RWPE1 (cell line): Measurements from ENCODE around the gene PDE4B.

Source experiments
- CTCF ChIA-PET: fragments of 350-600 bp; sonication (Branson Sonifier 250); formaldehyde crosslinking; extraction: SDS; loops from one replicate; lab custom pipeline; 2021; lab: Yijun Ruan, JAX
- POLR2A ChIA-PET: fragments of 400-600 bp; formaldehyde crosslinking; extraction: SDS; loops from one replicate; lab custom pipeline; 2020; ENCODE audit warnings: antibody characterized with exemption; ENCODE audit not compliant: low non-redundant PET; lab: Yijun Ruan, JAX
- DNase-seq: peaks from one replicate; pipeline ENCODE4 v3.0.0; 2012; ENCODE audit warnings: low spot score
- H3K27ac ChIP-seq: fragments of 450-650 bp; 2 replicates; pipeline ENCODE4 v1.5.1; 2017
- TF ChIP-seq, protein P1 (sequence below): fragments of 450-650 bp; conservative IDR thresholded peaks from 2 replicates; pipeline ENCODE4 v1.5.1; 2017; ENCODE audit warnings: low read depth, mild to moderate bottlenecking

The PDE4B gene

DNA sequence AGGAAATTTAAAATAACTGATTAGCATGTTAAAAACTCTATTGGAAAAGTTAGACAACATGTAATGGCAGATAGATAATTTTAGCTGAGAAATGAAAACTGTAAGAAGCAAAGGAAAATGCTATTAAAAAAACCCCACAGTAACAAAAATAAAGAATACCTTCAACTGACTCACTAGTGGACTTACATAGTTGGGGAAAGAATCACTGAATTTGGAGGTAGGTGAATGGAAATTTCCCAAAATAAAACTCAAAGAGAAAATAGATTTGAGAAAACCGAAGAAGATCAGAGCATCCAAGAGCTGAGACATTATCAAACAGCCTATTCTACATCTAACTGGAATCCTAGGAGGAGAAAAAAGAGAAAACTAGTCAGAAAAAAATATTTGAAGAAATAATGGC lies 34.7 kb downstream of the PDE4B start:
- TF ChIP-seq, protein P1, sequence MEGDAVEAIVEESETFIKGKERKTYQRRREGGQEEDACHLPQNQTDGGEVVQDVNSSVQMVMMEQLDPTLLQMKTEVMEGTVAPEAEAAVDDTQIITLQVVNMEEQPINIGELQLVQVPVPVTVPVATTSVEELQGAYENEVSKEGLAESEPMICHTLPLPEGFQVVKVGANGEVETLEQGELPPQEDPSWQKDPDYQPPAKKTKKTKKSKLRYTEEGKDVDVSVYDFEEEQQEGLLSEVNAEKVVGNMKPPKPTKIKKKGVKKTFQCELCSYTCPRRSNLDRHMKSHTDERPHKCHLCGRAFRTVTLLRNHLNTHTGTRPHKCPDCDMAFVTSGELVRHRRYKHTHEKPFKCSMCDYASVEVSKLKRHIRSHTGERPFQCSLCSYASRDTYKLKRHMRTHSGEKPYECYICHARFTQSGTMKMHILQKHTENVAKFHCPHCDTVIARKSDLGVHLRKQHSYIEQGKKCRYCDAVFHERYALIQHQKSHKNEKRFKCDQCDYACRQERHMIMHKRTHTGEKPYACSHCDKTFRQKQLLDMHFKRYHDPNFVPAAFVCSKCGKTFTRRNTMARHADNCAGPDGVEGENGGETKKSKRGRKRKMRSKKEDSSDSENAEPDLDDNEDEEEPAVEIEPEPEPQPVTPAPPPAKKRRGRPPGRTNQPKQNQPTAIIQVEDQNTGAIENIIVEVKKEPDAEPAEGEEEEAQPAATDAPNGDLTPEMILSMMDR, result no peak
- POLR2A ChIA-PET, result no interaction called here
- H3K27ac ChIP-seq, result no peak overlapping the region
- DNase-seq, result no peak
- CTCF ChIA-PET, result interaction anchor here (0.6 kb wide), 1 partner anchor 94 kb away, joined by 3 read pairs; no protein-coding TSS in a partner anchor

DNA sequence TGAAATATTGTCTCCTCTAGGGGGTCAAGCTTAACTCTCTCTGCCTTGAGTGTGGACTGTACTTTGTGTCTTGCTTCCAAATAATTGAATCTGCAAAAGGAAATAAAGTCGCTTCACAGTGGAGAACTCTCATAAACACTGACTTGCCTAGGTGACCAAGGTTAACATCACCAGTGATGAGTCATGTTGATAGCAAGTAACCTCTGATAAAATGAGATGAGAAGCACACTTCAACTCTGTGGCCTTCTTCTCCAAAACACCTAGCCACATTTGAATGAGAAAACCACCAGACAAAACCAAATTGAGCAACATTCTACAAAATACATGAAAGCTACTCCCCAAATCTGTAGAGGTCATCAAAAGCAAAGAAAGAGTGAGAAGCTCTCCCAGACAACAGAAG lies 37.6 kb downstream of the PDE4B start:
- H3K27ac ChIP-seq, result no peak overlapping the region
- TF ChIP-seq, protein P1, result no peak
- ChIA-PET POLR2A (no interaction called here), CTCF (no interaction called here)
- DNase-seq, result no peak

DNA sequence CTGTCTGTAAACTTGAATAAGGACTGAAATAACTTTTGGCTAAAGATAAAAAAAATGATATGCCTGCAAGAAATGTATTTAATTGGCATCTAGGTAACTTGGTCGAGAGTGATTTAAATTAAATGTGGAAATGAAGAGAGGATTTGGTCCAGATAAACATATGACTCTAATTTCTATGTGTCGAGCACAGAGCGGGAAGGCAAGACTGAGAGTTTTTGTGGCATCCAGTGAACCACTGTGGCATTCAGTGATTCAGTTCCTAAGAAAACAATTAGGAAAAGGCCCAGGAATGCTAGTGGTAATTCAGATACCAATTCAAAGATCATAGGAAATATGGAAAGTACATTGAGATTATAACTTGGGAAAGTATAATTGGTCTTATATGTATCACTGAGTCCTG lies 39.6 kb downstream of the PDE4B start:
- CTCF ChIA-PET, result no interaction called here
- POLR2A ChIA-PET, result no interaction called here
- H3K27ac ChIP-seq, result no peak overlapping the region
- TF ChIP-seq, protein P1, result no peak
- no peak for DNase-seq

DNA sequence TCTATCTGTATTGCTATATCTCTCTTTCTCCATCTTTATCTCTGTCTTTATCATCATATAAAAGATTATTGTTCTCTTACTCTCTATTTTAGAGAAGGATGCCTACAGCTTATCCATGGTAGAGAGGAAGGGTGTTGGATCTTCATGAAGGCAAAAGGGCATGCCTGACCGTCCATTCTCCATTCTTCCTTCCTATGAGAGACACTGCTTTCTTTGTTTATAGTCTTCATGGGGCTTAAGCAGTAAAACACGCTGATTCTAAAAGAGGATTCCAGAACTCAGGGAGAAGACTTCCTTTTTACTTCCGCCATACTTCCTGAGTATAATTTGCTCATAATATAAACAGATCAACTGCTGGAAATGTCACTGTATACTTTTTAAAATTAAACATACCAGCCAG lies 44.0 kb downstream of the PDE4B start:
- ChIA-PET POLR2A (no interaction called here), CTCF (interaction anchor here (0.7 kb wide), 1 partner anchor 15 kb away, joined by 3 read pairs; no protein-coding TSS in a partner anchor)
- TF ChIP-seq, protein P1, result no peak
- H3K27ac ChIP-seq, result no peak overlapping the region
- DNase-seq, result no peak

DNA sequence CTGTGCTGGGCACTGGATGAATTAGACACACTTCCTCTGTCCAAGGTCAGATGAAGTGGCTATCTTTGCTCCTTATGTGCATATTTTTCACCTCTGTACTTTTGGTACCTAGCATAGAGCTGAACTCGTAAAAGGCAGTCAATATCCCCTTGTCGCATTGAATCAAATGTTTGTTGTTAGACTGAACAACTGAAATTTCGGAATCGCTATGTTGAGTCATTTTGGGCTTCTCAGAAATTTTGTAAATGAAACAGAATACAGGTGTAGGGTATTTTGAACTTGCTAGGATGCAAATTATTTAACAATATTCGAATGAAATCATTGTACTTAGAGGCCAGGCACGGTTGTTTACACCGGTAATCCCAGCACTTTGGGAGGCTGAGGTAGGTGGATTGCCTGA lies 48.0 kb downstream of the PDE4B start:
- TF ChIP-seq, protein P1, result no peak
- CTCF ChIA-PET, result no interaction called here
- POLR2A ChIA-PET, result no interaction called here
- no peak for DNase-seq
- H3K27ac ChIP-seq, result no peak overlapping the region

DNA sequence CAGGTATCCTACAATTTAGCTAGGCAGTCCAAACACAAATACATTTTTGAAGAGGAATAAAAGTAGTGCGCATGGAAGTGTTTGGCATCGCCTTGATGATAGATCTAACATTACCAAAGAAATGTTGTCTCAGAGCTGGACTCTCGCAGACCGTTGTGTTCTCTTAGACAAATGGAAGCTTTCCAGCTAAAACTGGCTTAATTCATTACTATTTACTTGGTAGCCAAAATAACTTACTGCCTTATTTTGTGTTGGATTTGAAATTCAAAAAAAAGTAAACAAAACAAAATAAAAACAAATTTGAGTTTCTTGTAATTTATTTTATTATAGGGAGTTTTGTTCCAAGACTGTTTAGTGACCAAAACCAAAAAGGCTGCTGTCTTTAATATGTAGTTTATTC lies 51.6 kb downstream of the PDE4B start:
- TF ChIP-seq, protein P1, result no peak
- ChIA-PET CTCF (no interaction called here), POLR2A (no interaction called here)
- DNase-seq, result no peak
- no peak overlapping the region for H3K27ac ChIP-seq
